DOHH2 (cell line): ENCODE results near the gene FBXO4.

ENCODE experiments used
- EZH2phosphoT487 ChIP-seq: fragments of 200-600 bp; sonication (generic); IDR thresholded peaks from 2 replicates; pipeline ENCODE4 v1.6.1; 2017; ENCODE audit warnings: borderline replicate concordance, mild to moderate bottlenecking, antibody characterized with exemption, low read length, moderate library complexity, mixed read lengths
- TF ChIP-seq, protein P1 (sequence below): fragments of 200-600 bp; sonication (generic); IDR thresholded peaks from one replicate; pipeline ENCODE4 v1.5.1; 2014; ENCODE audit warnings: antibody characterized with exemption, mild to moderate bottlenecking, low read depth, low read length; ENCODE audit not compliant: poor library complexity, severe bottlenecking

DNA sequence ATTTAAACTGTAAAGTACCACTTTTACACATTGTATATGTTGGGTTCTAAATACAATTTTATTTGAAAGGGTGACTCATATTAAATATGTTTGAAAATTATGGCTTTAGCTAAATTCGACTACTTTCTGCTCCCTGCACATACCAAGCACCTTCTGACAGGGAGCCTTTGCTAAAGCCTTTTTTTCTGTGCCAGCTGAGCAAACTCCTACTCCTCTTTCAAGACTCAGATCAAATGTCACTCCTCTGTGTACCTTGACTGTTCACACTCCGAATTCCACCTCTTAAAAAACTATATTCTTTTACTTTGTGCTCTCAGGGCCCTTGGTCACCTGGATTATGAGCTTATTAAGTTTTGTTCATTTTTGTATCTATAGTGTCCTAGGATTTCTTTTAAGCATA, 48.4 kb upstream of the FBXO4 start:
- TF ChIP-seq, protein P1, sequence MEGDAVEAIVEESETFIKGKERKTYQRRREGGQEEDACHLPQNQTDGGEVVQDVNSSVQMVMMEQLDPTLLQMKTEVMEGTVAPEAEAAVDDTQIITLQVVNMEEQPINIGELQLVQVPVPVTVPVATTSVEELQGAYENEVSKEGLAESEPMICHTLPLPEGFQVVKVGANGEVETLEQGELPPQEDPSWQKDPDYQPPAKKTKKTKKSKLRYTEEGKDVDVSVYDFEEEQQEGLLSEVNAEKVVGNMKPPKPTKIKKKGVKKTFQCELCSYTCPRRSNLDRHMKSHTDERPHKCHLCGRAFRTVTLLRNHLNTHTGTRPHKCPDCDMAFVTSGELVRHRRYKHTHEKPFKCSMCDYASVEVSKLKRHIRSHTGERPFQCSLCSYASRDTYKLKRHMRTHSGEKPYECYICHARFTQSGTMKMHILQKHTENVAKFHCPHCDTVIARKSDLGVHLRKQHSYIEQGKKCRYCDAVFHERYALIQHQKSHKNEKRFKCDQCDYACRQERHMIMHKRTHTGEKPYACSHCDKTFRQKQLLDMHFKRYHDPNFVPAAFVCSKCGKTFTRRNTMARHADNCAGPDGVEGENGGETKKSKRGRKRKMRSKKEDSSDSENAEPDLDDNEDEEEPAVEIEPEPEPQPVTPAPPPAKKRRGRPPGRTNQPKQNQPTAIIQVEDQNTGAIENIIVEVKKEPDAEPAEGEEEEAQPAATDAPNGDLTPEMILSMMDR: no peak
- no peak for TF ChIP-seq EZH2phosphoT487
